ENCODE results near the gene CACNG8. TPM values are rescaled to one million over a fixed set of nuclear protein-coding genes. Genes with fewer than 3 reads are reported as not detected.
"Not testable (repeated sequence)": the region's sequence is repeated elsewhere in the genome, so short reads cannot be mapped to it uniquely, and the experiment has no call there.

The CACNG8 gene
- total and polyA plus RNA-seq, 4 donors, result 0.01 to 0.15 (median 0.06) TPM; not detected in 1

GRCh38 chr19:54030895-54031586, 68.3 kb downstream of the CACNG8 start:
- no peak for TF ChIP-seq CTCF (IDR thresholded peaks at IDR 0.05; ENCODE audit: control extremely low read depth, extremely low read depth)
- ATAC-seq (ENCODE audit: insufficient read depth, low FRiP score), result no peak
- Histone ChIP-seq H3K27me3 (ENCODE audit: control insufficient read depth in 3 of 3, insufficient read depth in 3 of 3, low read length in 2 of 3) (peaks cover 0 to 2% (median 0%) of the 10 kb centered on the region in 3 donors), H3K4me1 (ENCODE audit: control insufficient read depth in 5 of 5, insufficient read depth in 5 of 5, low read length in 5 of 5) (no peaks in the 10 kb centered on the region), H3K9ac (ENCODE audit: insufficient read depth in 1 of 2, low read length in 2 of 2) (no peak overlapping the region), H3K36me3 (ENCODE audit: control insufficient read depth in 4 of 4, insufficient read depth in 4 of 4, low read length in 4 of 4) (no peaks in the 10 kb centered on the region), H3K9me3 (ENCODE audit: control insufficient read depth in 4 of 4, insufficient read depth in 3 of 4, low read length in 3 of 4) (no peaks in the 10 kb centered on the region), H3K4me3 (no peak overlapping the region), H3K27ac (ENCODE audit: low read depth in 1 of 2, low read length in 1 of 2) (no peak overlapping the region)
- peak in 1 of 3 donors; percentile 2 for DNase-seq
- 40 to 47% methylated on average over 13 of the region's 13 CpGs for WGBS, 2 donors

GRCh38 chr19:54035215-54036178, 72.8 kb downstream of the CACNG8 start:
- Histone ChIP-seq H3K4me3 (no peak overlapping the region), H3K4me1 (ENCODE audit: control insufficient read depth in 5 of 5, insufficient read depth in 5 of 5, low read length in 5 of 5) (no peaks in the 10 kb centered on the region), H3K36me3 (ENCODE audit: control insufficient read depth in 4 of 4, insufficient read depth in 4 of 4, low read length in 4 of 4) (no peaks in the 10 kb centered on the region), H3K27me3 (ENCODE audit: control insufficient read depth in 3 of 3, insufficient read depth in 3 of 3, low read length in 2 of 3) (peaks cover 0 to 2% (median 0%) of the 10 kb centered on the region in 3 donors), H3K9me3 (ENCODE audit: control insufficient read depth in 4 of 4, insufficient read depth in 3 of 4, low read length in 3 of 4) (no peaks in the 10 kb centered on the region), H3K9ac (ENCODE audit: insufficient read depth in 1 of 2, low read length in 2 of 2) (no peak overlapping the region), H3K27ac (ENCODE audit: low read depth in 1 of 2, low read length in 1 of 2) (no peak overlapping the region)
- DNase-seq, result no peak
- ATAC-seq (ENCODE audit: insufficient read depth, low FRiP score), result no peak
- no peak for TF ChIP-seq CTCF (IDR thresholded peaks at IDR 0.05; ENCODE audit: control extremely low read depth, extremely low read depth)
- WGBS, 2 donors, result 57% methylated on average over 4 of the region's 4 CpGs

DNA sequence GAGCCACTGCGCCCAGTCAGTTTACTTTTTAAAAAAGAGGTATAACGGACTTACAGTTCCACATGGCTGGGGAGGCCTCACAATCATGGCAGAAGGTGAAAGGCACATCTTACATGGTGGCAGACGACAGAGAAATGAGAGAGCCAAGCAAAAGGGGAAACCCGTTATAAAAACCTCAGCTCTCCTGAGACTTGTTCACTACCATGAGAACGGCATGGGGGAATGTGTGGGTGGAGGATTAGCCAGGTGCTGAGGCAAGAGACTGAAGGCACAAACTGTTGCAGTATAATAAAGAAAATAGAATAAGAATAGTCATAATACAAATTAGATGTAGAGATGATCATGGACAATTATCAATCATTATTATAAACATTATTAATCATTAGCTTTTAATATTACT, 73.8 kb downstream of the CACNG8 start:
- not testable (repeated sequence) for H3K36me3 ChIP-seq (ENCODE audit: control insufficient read depth in 4 of 4, insufficient read depth in 4 of 4, low read length in 4 of 4); ATAC-seq (ENCODE audit: insufficient read depth, low FRiP score); H3K9ac ChIP-seq (ENCODE audit: insufficient read depth in 1 of 2, low read length in 2 of 2); H3K4me1 ChIP-seq (ENCODE audit: control insufficient read depth in 5 of 5, insufficient read depth in 5 of 5, low read length in 5 of 5); H3K27ac ChIP-seq (ENCODE audit: low read depth in 1 of 2, low read length in 1 of 2); H3K27me3 ChIP-seq (ENCODE audit: control insufficient read depth in 3 of 3, insufficient read depth in 3 of 3, low read length in 2 of 3); H3K9me3 ChIP-seq (ENCODE audit: control insufficient read depth in 4 of 4, insufficient read depth in 3 of 4, low read length in 3 of 4); H3K4me3 ChIP-seq; DNase-seq
- WGBS, 2 donors, result 85 to 91% methylated on average over 5 of the region's 5 CpGs

Small RNA genes within 50 kb of the gene (small RNA-seq; reads per million reads assigned to genes)
- gene AC012314.20 (ENCODE audit: low replicate concordance), result not detected

Other genes starting within 250 kb of the CACNG8 start
- gene NLRP12, start 138.6 kb upstream of the CACNG8 start, total RNA-seq, result 1 to 10 TPM; 1.8 to 9.8 TPM
- gene NLRP12, start 138.6 kb upstream of the CACNG8 start, polyA plus RNA-seq, result 10 to 100 TPM in 1 of 2 donors, 1 to 10 TPM in 1; 1.1 to 11.5 TPM
- gene MYADM, start 95.1 kb upstream of the CACNG8 start, total RNA-seq, result 100 to 1,000 TPM in 1 of 2 donors, 10 to 100 TPM in 1; 52.5 to 245 TPM
- 100 to 1,000 TPM in 1 of 2 donors, 10 to 100 TPM in 1; 48.5 to 106 TPM for gene MYADM, start 95.1 kb upstream of the CACNG8 start, polyA plus RNA-seq
- under 1 TPM; 0.18 to 0.63 TPM for gene PRKCG, start 80.7 kb upstream of the CACNG8 start, total RNA-seq
- under 1 TPM in 1 of 2 donors, not detected in 1; 0.02 TPM for gene PRKCG, start 80.7 kb upstream of the CACNG8 start, polyA plus RNA-seq
- gene CACNG7, start 53.7 kb upstream of the CACNG8 start, total RNA-seq, result not detected
- gene CACNG7, start 53.7 kb upstream of the CACNG8 start, polyA plus RNA-seq, result not detected
- gene CACNG6, start 28.7 kb downstream of the CACNG8 start, total RNA-seq, result 1 to 10 TPM; 4.1 to 8.6 TPM
- gene CACNG6, start 28.7 kb downstream of the CACNG8 start, polyA plus RNA-seq, result 1 to 10 TPM; 2.4 to 3.4 TPM
- 1 to 10 TPM; 1.4 to 3.6 TPM for gene VSTM1, start 101.0 kb downstream of the CACNG8 start, total RNA-seq
- 1 to 10 TPM in 1 of 2 donors, not detected in 1; 4.5 TPM for gene VSTM1, start 101.0 kb downstream of the CACNG8 start, polyA plus RNA-seq
- under 1 TPM in 1 of 2 donors, not detected in 1; 0.71 TPM for gene TARM1, start 118.4 kb downstream of the CACNG8 start, total RNA-seq
- under 1 TPM in 1 of 2 donors, not detected in 1; 0.60 TPM for gene TARM1, start 118.4 kb downstream of the CACNG8 start, polyA plus RNA-seq
- gene OSCAR, start 137.9 kb downstream of the CACNG8 start, total RNA-seq, result 10 to 100 TPM in 1 of 2 donors, 1 to 10 TPM in 1; 4.4 to 77.4 TPM
- 10 to 100 TPM; 25.8 to 73.0 TPM for gene OSCAR, start 137.9 kb downstream of the CACNG8 start, polyA plus RNA-seq
- gene NDUFA3, start 139.9 kb downstream of the CACNG8 start, total RNA-seq, result 100 to 1,000 TPM in 1 of 2 donors, 10 to 100 TPM in 1; 12.8 to 137 TPM
- gene NDUFA3, start 139.9 kb downstream of the CACNG8 start, polyA plus RNA-seq, result 100 to 1,000 TPM in 1 of 2 donors, 10 to 100 TPM in 1; 94.5 to 548 TPM
- 10 to 100 TPM; 12.1 to 25.5 TPM for gene TFPT, start 152.7 kb downstream of the CACNG8 start, total RNA-seq
- 10 to 100 TPM; 19.8 to 32.9 TPM for gene TFPT, start 152.7 kb downstream of the CACNG8 start, polyA plus RNA-seq
- 10 to 100 TPM; 34.1 to 54.0 TPM for gene PRPF31, start 152.8 kb downstream of the CACNG8 start, total RNA-seq
- gene PRPF31, start 152.8 kb downstream of the CACNG8 start, polyA plus RNA-seq, result 10 to 100 TPM; 49.4 to 54.1 TPM
- 10 to 100 TPM; 23.5 to 40.4 TPM for gene CNOT3, start 174.8 kb downstream of the CACNG8 start, total RNA-seq
- 10 to 100 TPM; 26.5 to 31.2 TPM for gene CNOT3, start 174.8 kb downstream of the CACNG8 start, polyA plus RNA-seq
- 1 to 10 TPM; 3.8 to 8.5 TPM for gene LENG1, start 196.8 kb downstream of the CACNG8 start, total RNA-seq
- gene LENG1, start 196.8 kb downstream of the CACNG8 start, polyA plus RNA-seq, result 10 to 100 TPM in 1 of 2 donors, 1 to 10 TPM in 1; 7.9 to 17.1 TPM
- gene TMC4, start 210.2 kb downstream of the CACNG8 start, total RNA-seq, result 10 to 100 TPM; 40.8 to 81.0 TPM
- 10 to 100 TPM; 26.1 to 26.9 TPM for gene TMC4, start 210.2 kb downstream of the CACNG8 start, polyA plus RNA-seq
- 10 to 100 TPM; 54.0 to 92.6 TPM for gene MBOAT7, start 226.6 kb downstream of the CACNG8 start, total RNA-seq
- gene MBOAT7, start 226.6 kb downstream of the CACNG8 start, polyA plus RNA-seq, result 100 to 1,000 TPM in 1 of 2 donors, 10 to 100 TPM in 1; 39.0 to 154 TPM
- 10 to 100 TPM; 44.5 to 65.8 TPM for gene TSEN34, start 228.4 kb downstream of the CACNG8 start, total RNA-seq
- gene TSEN34, start 228.4 kb downstream of the CACNG8 start, polyA plus RNA-seq, result 100 to 1,000 TPM in 1 of 2 donors, 10 to 100 TPM in 1; 38.0 to 102 TPM
- gene RPS9, start 237.9 kb downstream of the CACNG8 start, total RNA-seq, result 1,000 to 10,000 TPM; 1,423 to 2,363 TPM
- gene RPS9, start 237.9 kb downstream of the CACNG8 start, polyA plus RNA-seq, result 1,000 to 10,000 TPM; 3,202 to 3,651 TPM

Data from lung (tissue), 13 donors.